Mesenchymal stem cell (in vitro differentiated cells and primary cell): Measurements from ENCODE around the gene HLA-B.
"Not testable (repeated sequence)": the region's sequence is repeated elsewhere in the genome, so short reads cannot be mapped to it uniquely, and the experiment has no call there.

Source experiments
- DNase-seq: peaks from one replicate; pipeline ENCODE4 v3.0.0-alpha.2; 2013
- H2AFZ ChIP-seq: one replicate; pipeline ENCODE4 v1.6.1; 2013; ENCODE audit warnings: low read depth, mild to moderate bottlenecking, control low read depth, inconsistent platforms, low read length, moderate library complexity
- H2AK5ac ChIP-seq: 2 replicates; pipeline ENCODE4 v1.6.1; 2013; ENCODE audit warnings: low read length, moderate library complexity, mild to moderate bottlenecking, inconsistent platforms; ENCODE audit not compliant: severe bottlenecking
- H2BK120ac ChIP-seq: one replicate; pipeline ENCODE4 v1.6.1; 2013; ENCODE audit warnings: low read depth, mild to moderate bottlenecking, inconsistent platforms, low read length, moderate library complexity
- H2BK12ac ChIP-seq, 2 experiments: one replicate each; pipeline ENCODE4 v1.6.1; 2013; ENCODE audit warnings: inconsistent platforms in 2 of 2, low read length in 2 of 2, mild to moderate bottlenecking in 2 of 2, moderate library complexity in 2 of 2, control low read depth in 1 of 2
- H2BK15ac ChIP-seq: one replicate; pipeline ENCODE4 v1.6.1; 2013; ENCODE audit warnings: mild to moderate bottlenecking, low read depth, inconsistent platforms; ENCODE audit not compliant: poor library complexity, severe bottlenecking
- H2BK5ac ChIP-seq: 2 replicates; pipeline ENCODE4 v1.6.1; 2013; ENCODE audit warnings: low read depth, mild to moderate bottlenecking, low read length, control low read depth, inconsistent platforms; ENCODE audit not compliant: poor library complexity, severe bottlenecking
- H3K14ac ChIP-seq, 2 experiments: one replicate each; pipeline ENCODE4 v1.6.1; 2013; ENCODE audit warnings: inconsistent platforms in 2 of 2, low read length in 2 of 2, control low read depth in 1 of 2, mild to moderate bottlenecking in 1 of 2, moderate library complexity in 1 of 2
- H3K18ac ChIP-seq, 2 experiments: one replicate each; pipeline ENCODE4 v1.6.1; 2013; ENCODE audit warnings: inconsistent platforms in 2 of 2, low read length in 2 of 2, control low read depth in 1 of 2, low read depth in 1 of 2, mild to moderate bottlenecking in 1 of 2
- H3K23ac ChIP-seq, 2 experiments: one replicate each; pipeline ENCODE4 v1.6.1; 2013; ENCODE audit warnings: inconsistent platforms in 2 of 2, low read length in 2 of 2, mild to moderate bottlenecking in 2 of 2, moderate library complexity in 2 of 2, control low read depth in 1 of 2
- H3K27ac ChIP-seq: 2 replicates; pipeline ENCODE4 v1.5.1; 2013; ENCODE audit warnings: mild to moderate bottlenecking, moderate library complexity, low read length, control low read depth, inconsistent platforms; ENCODE audit not compliant: poor library complexity, severe bottlenecking
- H3K27me3 ChIP-seq, 2 experiments: 2 replicates each; pipeline versions ENCODE4 v1.6.1 to v1.7.0; 2013; ENCODE audit warnings: low read length in 2 of 2, mild to moderate bottlenecking in 2 of 2, moderate library complexity in 2 of 2, control low read depth in 1 of 2, inconsistent platforms in 1 of 2; ENCODE audit not compliant: control insufficient read depth in 1 of 2, insufficient read depth in 1 of 2
- H3K36me3 ChIP-seq, 2 experiments: 2 replicates each; pipeline versions ENCODE4 v1.6.1 to v1.7.0; 2013; ENCODE audit warnings: low read length in 2 of 2, control low read depth in 1 of 2, inconsistent platforms in 1 of 2, low read depth in 1 of 2, mild to moderate bottlenecking in 1 of 2; ENCODE audit not compliant: insufficient read depth in 2 of 2, control insufficient read depth in 1 of 2
- H3K4ac ChIP-seq, 2 experiments: one replicate each; pipeline ENCODE4 v1.6.1; 2013; ENCODE audit warnings: inconsistent platforms in 2 of 2, low read length in 2 of 2, mild to moderate bottlenecking in 2 of 2, moderate library complexity in 2 of 2, control low read depth in 1 of 2, low read depth in 1 of 2
- H3K4me1 ChIP-seq: 2 replicates; pipeline ENCODE4 v1.6.1; 2013; ENCODE audit warnings: low read depth, low read length, control low read depth; ENCODE audit not compliant: control insufficient read depth, insufficient read depth
- H3K4me2 ChIP-seq: 2 replicates; pipeline ENCODE4 v1.6.1; 2013; ENCODE audit warnings: low read length, mild to moderate bottlenecking, inconsistent platforms; ENCODE audit not compliant: poor library complexity, severe bottlenecking
- H3K4me3 ChIP-seq, 2 experiments: 2 replicates each; pipeline versions ENCODE4 v1.5.1 to v1.7.0; 2013; ENCODE audit warnings: low read length in 2 of 2, mild to moderate bottlenecking in 2 of 2, control low read depth in 1 of 2, low read depth in 1 of 2; ENCODE audit not compliant: insufficient read depth in 1 of 2
- H3K79me1 ChIP-seq: replicated peaks from 2 replicates; pipeline ENCODE4 v1.6.1; 2013; ENCODE audit warnings: mild to moderate bottlenecking, control low read depth, low read length, inconsistent platforms; ENCODE audit not compliant: poor library complexity, severe bottlenecking
- H3K9ac ChIP-seq: 2 replicates; pipeline ENCODE4 v1.7.0; 2013; ENCODE audit warnings: mild to moderate bottlenecking, low read length, moderate library complexity
- H3K9me3 ChIP-seq: 2 replicates; pipeline ENCODE4 v1.7.0; 2013; ENCODE audit warnings: mild to moderate bottlenecking, low read length; ENCODE audit not compliant: control insufficient read depth
- H4K8ac ChIP-seq: one replicate; pipeline ENCODE4 v1.6.1; 2013; ENCODE audit warnings: inconsistent platforms, mild to moderate bottlenecking, low read length, moderate library complexity
- H4K91ac ChIP-seq: one replicate; pipeline ENCODE4 v1.6.1; 2013; ENCODE audit warnings: mild to moderate bottlenecking, low read length, inconsistent platforms
- WGBS: methylation state at CpG from one replicate; pipeline ENCODE4 v1.1.7; 2013; ENCODE audit warnings: mixed read lengths; 5-methylcytosine and 5-hydroxymethylcytosine counted together

The HLA-B gene

GRCh38 chr6:31399589-31400466 lies 42.8 kb upstream of the HLA-B start:
- H4K91ac ChIP-seq, result no peak overlapping the region
- H3K4me3 ChIP-seq, result peak overlapping the region; percentile 68 to 89
- DNase-seq, result peak; percentile 95
- H2BK120ac ChIP-seq, result peak overlapping the region; percentile 39
- H3K79me1 ChIP-seq, result peaks cover 12% of the 10 kb centered on the region
- H2BK15ac ChIP-seq, result peak overlapping the region; percentile 67
- H3K23ac ChIP-seq, result no peak overlapping the region
- H3K9me3 ChIP-seq, result no peaks in the 10 kb centered on the region
- no peaks in the 10 kb centered on the region for H3K36me3 ChIP-seq
- peak overlapping the region; percentile 66 for H3K4me2 ChIP-seq
- peak overlapping the region; percentile 18 for H2AFZ ChIP-seq
- H4K8ac ChIP-seq, result peak overlapping the region; percentile 73
- H3K18ac ChIP-seq, result peak overlapping the region; percentile 87 to 98
- H3K27ac ChIP-seq, result peak overlapping the region; percentile 97
- no peak overlapping the region for H3K14ac ChIP-seq
- peak overlapping the region; percentile 96 for H3K9ac ChIP-seq
- H3K4me1 ChIP-seq, result peaks cover 16% of the 10 kb centered on the region
- WGBS, result under 1% methylated on average over 57 of the region's 57 CpGs
- H3K4ac ChIP-seq, result peak overlapping the region; percentile 2 to 71
- peak overlapping the region; percentile 87 for H2BK5ac ChIP-seq
- no peaks in the 10 kb centered on the region for H3K27me3 ChIP-seq
- H2BK12ac ChIP-seq, result no peak overlapping the region
- H2AK5ac ChIP-seq, result no peak overlapping the region

DNA sequence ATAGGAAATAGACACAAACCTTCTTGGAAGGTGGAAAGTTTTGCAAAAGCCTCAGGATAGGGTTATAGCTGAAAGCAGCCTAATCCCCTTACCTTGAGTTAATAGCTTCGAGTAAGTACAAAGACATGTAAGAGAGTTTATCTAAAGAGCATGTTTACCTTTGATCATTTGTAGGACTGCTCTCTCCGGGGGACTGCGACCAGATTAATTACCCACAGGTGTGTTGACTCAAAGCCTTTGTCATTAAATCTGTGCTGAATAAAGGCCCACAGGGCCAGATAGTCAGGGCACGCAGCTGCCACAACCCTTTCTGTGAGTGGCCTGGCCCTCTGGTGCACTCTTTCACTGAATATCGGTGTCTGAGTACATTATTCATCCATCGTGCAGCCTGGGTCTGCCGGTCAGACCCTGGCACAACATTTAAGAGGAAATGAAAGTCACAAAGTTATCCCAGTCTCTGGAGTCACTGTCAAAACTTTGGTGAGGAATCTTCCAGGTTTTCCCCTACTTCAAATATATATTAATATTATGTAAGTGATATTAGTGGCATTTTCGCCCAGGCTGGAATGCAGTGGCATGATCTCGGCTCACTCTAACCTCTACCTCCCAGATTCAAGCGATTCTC lies 41.0 kb upstream of the HLA-B start:
- H3K14ac ChIP-seq, result no peak overlapping the region
- H3K4ac ChIP-seq, result no peak overlapping the region
- H3K9me3 ChIP-seq, result no peaks in the 10 kb centered on the region
- WGBS, result 92% methylated on average over 10 of the region's 10 CpGs
- peak overlapping the region in 1 of 2 experiments; percentile 52 for H3K18ac ChIP-seq
- no peak for DNase-seq
- no peak overlapping the region for H3K4me2 ChIP-seq
- no peak overlapping the region for H4K91ac ChIP-seq
- H2AFZ ChIP-seq, result no peak overlapping the region
- H3K27ac ChIP-seq, result no peak overlapping the region
- H2AK5ac ChIP-seq, result no peak overlapping the region
- H2BK5ac ChIP-seq, result no peak overlapping the region
- H4K8ac ChIP-seq, result no peak overlapping the region
- peaks cover 0 to 5% of the 10 kb centered on the region in 2 experiments for H3K36me3 ChIP-seq
- no peak overlapping the region for H3K23ac ChIP-seq
- peak overlapping the region in 1 of 2 experiments; percentile 89 for H3K4me3 ChIP-seq
- no peaks in the 10 kb centered on the region for H3K27me3 ChIP-seq
- peak overlapping the region; percentile 96 for H3K9ac ChIP-seq
- H3K4me1 ChIP-seq, result peaks cover 10% of the 10 kb centered on the region
- H2BK15ac ChIP-seq, result no peak overlapping the region
- no peak overlapping the region for H2BK120ac ChIP-seq
- H2BK12ac ChIP-seq, result no peak overlapping the region
- peaks cover 15% of the 10 kb centered on the region for H3K79me1 ChIP-seq

DNA sequence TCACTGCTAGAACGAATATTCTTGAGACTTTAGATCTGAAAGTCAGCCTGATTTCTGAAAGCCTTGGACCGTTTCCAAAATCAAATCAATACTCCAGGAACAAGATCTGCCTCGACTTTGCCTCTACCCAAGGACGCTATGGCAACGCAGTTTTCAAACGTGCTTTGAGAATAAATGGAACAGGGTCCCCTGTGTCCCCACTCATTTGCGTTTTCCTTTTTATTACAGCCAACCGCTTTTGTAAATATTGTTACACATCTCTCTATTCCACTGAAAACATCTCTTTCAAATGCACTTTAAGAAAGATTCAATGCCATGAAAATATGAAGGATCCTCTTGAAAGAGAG lies 40.1 kb upstream of the HLA-B start:
- not testable (repeated sequence) for H3K27me3 ChIP-seq, H3K14ac ChIP-seq, H2BK15ac ChIP-seq, H3K9ac ChIP-seq, H3K18ac ChIP-seq, H2AK5ac ChIP-seq, H4K91ac ChIP-seq, H2BK5ac ChIP-seq, H3K27ac ChIP-seq, H3K4me2 ChIP-seq, DNase-seq, H3K9me3 ChIP-seq, H4K8ac ChIP-seq, H3K36me3 ChIP-seq, H3K23ac ChIP-seq, H2BK120ac ChIP-seq, H3K4ac ChIP-seq, H3K4me1 ChIP-seq, H2AFZ ChIP-seq, H2BK12ac ChIP-seq
- 31% methylated on average over 8 of the region's 8 CpGs for WGBS
- Histone ChIP-seq H3K4me3 (peak overlapping the region in 1 of 2 experiments; percentile 44), H3K79me1 (peaks cover 15% of the 10 kb centered on the region)

DNA sequence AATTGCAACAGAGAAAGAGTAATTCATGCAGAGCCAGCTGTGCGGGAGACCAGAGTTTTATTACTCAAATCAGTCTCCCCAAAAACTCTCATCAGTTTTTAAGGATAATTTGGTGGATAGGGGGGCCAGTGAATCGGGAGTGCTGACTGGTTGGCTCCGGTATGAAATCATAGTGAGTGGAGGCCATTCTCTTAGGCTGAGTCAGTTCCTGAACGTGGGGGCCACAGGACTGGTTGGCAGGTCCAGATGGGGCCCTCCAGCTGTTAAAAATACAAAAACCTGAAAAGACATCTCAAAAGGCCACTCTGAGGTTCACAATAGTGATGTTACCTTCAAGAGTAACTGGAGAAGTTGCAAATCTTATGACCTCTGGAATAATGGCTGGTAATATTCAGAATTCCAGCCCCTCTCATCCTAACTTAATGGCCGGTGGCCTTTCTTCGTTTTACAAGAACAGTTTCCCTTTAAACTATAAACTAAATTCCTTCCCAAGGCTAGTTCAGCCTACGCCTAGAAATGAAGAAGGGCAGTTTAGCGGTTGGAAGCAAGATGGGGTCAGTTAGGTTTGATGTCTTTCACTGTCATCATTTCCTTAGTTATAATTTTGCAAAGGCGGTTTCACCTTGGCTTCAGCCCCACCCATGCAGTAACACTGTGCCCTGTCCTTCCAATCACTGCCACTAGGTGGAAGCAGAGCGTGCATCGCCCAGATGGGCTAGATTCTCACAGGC lies 39.6 kb upstream of the HLA-B start:
- Histone ChIP-seq H3K14ac (no peak overlapping the region), H2AK5ac (no peak overlapping the region), H4K8ac (no peak overlapping the region), H3K79me1 (peaks cover 15% of the 10 kb centered on the region), H3K27me3 (no peaks in the 10 kb centered on the region), H4K91ac (no peak overlapping the region), H3K36me3 (peaks cover 0 to 5% of the 10 kb centered on the region in 2 experiments), H3K9ac (no peak overlapping the region), H3K9me3 (no peaks in the 10 kb centered on the region), H3K27ac (no peak overlapping the region), H2BK15ac (no peak overlapping the region), H2BK120ac (no peak overlapping the region), H3K4me1 (peaks cover 5% of the 10 kb centered on the region), H3K18ac (no peak overlapping the region), H2AFZ (no peak overlapping the region), H3K4ac (no peak overlapping the region), H2BK5ac (no peak overlapping the region), H3K4me2 (no peak overlapping the region), H3K4me3 (peak overlapping the region in 1 of 2 experiments; percentile 64), H3K23ac (no peak overlapping the region), H2BK12ac (no peak overlapping the region)
- peak; percentile 81 for DNase-seq
- 32% methylated on average over 5 of the region's 11 CpGs for WGBS
